GM18499 (cell line): ENCODE results near the gene ASAP3.

ENCODE experiments used
- ATAC-seq: cut with Tn5 transposase; IDR thresholded peaks from one replicate; pipeline ENCODE4 v1.9.1; 2021; ENCODE audit warnings: moderate number of reproducible peaks; ENCODE audit not compliant: insufficient read depth, unreplicated experiment

The ASAP3 gene

DNA sequence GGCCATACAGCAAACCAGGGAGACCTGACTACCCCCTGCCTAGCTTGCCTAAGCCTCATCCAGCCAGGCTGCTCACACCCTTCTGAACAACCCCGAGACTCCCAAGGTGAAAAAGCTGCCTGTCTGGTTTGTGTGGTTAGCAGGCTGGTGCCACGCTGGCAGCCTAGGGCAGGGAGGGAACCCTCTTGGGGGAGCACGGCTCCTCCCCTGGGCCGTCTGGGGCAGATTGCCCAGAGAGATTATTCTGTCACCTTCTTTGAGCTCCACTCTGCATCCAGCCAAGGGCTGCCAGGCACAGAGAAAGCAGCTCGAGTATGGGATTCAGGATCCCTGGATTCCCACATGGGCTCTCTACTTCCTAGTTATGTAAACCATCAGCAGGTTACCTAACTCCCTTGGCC, 32.0 kb downstream of the ASAP3 start:
- ATAC-seq, result no peak

DNA sequence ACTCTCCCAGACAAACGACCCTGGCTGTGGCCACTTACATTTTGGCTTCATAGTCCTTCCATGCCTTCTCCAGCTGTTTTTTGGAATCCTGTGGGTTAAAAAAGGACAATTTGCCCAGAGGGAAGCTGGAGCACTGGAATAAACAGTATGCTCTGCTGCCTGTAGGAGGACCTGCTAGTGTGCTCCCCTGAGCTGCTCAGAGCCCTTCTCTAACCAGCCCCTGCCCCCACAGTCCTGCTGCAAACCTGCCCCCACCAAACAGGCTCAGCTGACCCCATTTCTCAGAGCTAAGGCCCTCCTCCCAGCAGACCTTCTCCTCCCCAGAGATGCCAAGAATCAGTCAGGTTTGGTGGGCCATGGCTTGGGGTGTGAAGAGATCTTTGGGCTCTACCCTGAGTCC, 32.5 kb downstream of the ASAP3 start:
- no peak for ATAC-seq

DNA sequence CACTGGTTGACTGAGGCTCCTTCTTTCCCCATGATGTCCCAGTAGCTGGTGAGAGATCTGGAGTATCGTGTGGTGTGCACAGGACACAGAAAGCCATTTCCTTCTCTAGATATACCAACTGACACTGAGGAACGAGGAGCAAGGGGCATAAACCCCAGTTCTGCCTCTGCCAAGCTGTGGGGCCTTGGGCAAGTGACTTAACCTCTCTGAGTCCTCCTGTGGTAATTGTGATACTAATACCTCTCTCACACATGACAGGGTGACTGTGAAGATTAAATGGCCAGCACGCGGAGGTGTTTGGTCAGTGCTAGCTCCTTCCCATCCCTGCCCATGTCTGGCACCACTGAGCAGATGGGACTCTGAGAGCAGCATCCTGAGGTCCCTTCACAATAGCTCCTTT, 33.1 kb downstream of the ASAP3 start:
- ATAC-seq, result no peak

DNA sequence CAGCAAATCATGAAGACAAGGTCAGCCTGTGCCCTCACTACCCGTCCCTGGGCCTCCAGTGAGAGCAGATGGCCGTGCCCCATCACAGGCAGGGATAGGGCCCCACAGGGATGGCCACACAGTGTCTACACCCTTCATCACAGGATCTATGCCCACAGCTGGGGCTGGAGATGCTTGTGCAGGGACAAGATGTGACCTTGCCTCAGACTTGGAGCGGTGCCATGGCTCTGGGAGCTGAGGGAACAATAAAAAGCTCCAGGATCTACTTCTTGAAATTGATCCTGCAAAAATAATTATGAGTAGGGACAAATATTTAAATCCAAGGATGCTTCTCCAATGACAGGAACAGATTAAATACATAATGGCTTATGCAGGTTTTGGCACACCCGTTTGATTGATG, 34.0 kb downstream of the ASAP3 start:
- ATAC-seq, result no peak

DNA sequence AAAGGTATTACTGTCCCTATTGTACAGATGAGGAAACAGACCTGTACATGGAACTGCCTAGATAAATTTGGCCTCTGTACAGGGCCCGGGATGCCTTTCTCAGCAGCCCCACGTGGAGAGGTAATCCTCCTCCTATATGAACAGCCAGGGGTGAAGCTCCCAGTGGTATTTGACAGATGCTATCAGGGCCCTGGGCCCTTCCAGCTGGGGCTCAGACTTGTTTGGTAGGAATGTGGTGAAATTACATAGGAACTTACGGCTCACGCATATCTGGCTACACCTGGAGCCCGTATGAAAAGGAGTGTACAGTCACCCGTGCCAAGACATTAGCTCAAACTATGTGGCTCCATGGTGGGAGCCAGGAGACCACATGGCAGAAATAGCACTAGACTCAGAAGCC, 34.7 kb downstream of the ASAP3 start:
- no peak for ATAC-seq

DNA sequence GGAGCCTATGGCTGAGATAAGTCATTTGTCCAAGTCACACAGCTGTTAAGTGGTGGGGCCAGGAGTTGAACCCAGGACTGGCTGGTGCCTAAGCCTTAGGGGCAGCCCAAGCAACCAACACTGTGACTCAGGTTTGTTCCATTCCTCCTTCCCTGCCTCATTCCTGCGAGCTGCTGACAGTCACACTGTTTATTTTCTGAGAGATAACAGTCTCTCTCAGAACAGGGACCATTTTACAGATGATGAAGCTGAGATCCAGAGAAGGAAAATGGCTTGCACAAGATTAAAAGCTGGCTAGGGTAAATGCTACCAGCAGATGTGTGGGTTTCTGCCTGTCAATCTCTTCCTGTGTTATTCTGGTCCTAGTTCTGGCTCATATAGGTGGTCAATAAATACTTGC, 35.1 kb downstream of the ASAP3 start:
- no peak for ATAC-seq

DNA sequence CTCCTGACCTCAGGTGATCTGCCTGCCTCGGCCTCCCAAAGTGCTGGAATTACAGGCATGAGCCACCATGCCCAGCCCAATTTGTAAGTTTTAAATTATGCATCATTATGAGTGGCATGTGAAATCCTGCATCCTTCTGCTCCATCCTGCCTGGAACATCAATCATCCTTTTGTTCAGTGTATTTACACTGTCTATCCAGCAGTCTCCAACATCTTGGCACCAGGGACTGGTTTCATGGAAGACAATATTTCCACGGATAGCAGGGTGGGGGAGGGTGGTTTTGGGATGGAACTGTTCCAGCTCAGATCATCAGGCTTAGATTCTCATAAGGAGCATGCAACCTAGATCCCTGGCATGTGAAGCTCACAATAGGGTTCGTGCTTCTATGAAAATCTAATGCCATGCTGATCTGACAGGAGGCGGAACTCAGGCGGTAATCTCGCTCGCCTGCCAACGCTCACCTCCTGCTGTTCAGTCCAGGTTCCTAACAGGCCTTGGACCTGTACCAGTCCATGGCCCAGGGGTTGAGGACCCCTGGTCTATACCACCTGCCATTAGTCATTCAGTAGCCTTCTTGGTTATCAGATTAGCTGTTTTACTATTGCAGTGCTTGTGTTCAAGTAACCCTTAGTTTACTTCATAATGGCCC, 37.2 kb downstream of the ASAP3 start:
- no peak for ATAC-seq

DNA sequence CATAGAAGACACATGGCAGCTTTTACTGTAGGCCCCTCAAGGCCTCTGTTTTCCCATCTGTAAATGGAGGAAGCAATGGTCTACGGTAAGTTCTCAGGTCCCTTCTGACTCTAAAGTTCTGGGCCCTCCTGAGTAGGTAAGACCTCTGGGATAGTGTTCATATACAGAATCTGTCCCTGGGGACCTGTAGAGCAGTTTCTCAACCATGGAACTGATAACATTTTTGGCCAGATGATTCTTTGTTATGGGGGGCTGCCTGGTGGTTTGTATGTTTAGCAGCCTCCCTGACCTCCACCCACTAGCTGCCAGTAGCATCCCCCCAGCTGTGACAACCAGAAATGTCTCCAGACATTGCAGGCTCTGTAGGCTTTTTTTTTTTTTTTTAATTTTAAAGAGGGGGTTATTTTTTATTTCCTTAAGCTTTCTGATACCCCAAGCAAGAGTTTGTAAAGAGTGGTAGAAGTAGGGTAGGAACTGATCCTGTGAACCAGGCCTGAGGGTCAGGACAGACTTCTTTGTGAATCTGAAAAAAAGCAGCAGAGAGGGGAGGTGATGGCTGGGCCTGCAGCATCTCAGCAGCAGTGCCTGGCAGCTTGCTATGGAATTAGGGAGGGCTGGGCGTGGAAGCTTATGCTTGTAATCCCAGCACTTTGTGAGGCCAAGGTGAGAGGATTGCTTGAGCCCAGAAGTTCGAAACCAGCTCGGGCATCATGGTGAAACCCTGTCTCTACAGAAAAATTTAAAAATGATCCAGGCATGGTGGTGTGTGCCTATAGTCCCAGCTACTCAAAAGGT, 39.2 kb downstream of the ASAP3 start:
- ATAC-seq, result no peak

DNA sequence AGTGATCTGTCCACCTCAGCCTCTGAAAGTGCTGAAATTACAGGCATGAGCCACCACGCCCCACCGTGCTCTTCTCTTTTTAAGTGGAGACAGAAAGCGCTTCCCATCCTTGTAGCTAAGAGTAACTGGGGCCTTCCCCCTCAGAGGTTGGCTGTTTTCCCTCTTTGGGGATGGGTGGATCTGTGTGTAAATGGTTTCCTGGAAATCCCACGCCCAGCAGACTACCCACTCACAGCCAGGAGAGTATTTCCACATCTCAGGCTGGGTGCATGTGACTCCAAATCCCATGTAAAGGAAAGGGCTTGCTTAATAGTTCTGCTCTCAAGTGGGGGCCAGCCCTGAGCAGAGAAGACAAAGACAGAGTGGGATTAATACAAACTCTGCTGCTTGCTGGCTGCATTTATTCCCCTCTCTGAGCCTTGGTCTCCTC, 39.9 kb downstream of the ASAP3 start:
- ATAC-seq, result no peak

DNA sequence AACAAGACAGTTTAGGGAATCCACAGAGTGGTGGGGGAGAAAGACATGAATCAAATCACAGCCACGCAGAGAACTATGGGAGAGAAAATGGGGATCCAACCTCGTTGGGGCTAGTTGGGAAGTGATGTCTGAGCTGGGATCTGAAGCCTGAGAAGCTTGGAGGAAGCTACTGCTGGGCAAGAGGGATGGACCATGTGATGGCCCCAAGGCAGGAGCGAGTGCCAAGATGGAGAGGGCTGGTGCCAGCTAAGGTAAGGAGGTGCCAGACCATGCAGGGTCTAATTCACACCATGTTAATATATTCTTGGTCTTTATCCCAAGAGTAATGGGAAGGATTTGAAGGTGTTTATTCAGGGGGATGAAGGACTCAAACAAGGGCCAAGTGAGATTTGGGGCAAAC, 41.2 kb downstream of the ASAP3 start:
- no peak for ATAC-seq

DNA sequence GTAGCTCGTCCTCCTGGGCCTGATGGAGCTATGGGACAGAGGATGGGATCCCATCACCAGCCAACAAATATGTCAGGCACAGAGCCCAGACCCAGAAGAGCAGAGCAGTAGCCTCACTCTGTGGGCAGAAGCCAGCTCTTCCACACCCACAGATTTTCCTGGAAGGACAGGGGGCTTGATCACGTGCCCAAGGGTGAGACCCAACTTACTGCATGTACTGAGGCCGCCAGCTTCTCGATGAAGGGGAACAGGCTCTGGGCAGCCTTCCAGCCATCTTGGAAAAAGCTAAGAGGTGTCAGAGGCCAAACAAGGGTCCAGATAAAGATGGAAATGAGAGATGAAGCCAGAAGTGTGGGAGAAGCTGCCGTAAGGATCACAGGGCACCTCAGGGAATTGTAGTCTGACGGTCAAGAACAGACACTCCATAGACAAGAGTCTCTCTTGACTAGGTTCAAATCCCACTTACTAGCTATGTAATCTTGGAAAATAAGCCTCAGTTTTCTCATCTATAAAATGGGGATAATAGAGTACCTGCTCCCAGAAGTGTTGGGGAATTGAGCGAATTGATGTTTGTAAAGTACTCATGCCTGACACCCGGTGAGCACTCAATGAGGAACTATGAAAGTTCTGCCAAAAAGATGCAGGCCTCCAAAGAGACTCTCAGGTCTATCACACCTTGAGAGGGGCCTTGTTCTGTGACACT, 42.4 kb downstream of the ASAP3 start:
- ATAC-seq, result no peak

DNA sequence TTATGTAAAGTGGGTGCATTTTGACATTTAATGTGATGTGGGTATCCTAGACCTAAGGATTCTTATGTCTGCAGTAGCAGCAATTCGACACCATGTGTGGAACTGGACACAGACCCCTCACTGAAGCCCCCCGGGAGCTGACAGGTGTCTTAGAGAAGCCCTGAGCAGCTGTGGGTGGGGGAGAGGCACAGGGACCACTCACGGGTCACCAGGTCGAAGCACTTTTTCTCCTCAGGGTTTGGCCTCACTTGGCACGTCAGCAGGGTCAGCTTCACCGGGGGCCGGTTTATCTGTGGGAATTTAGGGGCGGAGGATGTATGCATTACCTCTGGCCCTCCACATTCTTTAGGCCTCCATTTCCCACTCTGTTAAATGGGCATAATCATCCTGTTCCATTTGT, 45.4 kb downstream of the ASAP3 start:
- ATAC-seq, result no peak

DNA sequence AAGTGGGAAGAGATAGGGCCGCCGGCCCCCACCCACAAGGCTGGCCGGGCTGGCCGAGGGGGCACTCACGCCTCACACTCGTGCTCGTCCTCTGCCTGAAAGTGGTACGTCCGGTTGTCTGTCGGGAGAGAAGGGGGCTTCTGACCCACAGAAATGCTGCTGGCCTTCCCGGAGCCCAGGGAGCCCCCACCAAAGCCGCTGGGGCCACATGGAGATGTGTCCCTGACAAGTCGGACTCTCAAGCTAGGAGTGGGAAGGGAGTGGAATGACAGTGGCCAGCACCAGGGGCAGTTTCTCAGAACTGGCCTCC, 46.7 kb downstream of the ASAP3 start:
- ATAC-seq, result no peak

DNA sequence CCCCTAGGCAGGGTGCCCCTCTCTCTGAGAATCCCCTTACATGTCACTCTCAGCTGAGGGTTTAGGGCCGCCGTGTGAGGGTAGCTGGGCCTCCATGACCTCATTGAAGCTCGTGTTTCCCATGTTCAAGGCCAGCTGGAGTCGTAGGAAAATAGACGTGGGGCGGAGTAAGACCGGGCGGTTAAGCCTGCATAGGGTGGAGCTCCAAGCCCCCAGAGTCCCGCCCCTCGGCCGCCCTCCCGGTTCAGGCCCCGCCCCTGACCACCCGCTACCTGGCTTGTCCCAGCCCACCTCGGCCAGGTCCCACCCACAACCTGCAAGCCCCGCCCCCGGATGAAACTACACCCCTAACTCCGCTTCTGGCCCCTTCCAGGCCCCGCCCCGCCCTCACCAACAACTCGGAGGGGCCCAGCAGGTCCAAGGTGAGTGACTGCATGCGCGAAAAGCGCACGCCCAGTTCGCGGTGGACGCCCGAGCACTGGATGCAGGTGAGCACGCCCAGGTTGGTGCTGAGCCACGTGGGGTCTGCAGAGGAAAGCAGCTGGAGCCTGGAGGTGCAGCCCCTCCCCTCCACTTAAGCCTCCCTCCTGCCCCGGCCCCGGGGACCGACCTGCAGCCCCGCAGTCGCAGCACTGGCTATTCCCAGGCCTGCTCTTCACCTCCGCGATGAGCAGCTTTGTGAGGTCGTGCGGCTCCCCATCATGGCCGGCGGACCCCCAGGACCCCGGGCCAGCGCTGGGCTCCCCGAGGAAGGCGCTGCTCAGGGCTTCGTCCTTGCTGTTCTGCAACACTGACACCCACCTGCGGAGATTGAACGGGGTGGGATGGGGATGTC, 47.2 kb downstream of the ASAP3 start:
- ATAC-seq, result no peak

DNA sequence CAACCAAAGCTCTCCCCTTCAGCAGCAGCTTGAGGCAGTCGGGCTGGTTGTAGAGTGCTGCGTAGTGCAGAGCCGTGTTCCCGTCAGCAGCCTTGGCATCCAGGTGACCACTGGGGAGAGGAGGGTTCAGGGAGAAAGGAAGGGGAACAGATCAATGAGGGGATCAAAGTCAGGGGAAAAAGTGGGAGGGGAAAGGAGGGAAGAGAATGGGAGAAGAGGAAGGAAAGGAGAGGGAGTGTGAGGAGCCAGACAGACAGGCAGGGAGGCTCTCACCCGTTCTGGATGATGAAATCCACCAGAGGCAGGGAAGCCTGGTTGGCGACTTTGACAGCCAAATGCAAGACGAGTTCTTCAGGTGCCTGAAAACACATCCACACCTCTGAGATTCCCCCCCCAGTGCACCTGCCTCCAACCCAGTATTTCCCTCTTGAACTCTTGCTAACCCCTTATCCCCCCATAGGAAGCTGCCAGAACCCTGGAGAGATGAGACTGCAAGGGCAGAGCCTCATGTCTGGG, 49.7 kb downstream of the ASAP3 start:
- no peak for ATAC-seq

DNA sequence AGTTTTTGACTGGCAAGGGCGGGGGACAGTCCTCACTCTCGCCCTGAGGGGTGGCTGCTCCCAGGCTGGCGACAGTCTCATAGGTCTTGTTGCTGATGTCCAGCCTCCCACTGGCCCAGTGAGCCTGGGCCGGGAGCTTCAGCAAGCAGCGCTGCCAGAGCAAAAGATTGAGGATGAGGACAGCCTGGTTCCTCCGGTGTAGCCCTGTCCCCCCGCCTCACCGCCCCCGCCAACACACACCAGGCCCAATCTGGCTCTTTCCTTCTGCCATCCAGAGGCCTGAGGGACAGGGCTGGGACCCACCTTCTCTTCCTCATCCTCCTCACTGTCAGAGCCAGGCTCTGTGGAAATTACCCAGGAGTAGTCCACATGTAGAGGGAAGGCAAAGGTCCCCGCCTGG, 50.9 kb downstream of the ASAP3 start:
- no peak for ATAC-seq

DNA sequence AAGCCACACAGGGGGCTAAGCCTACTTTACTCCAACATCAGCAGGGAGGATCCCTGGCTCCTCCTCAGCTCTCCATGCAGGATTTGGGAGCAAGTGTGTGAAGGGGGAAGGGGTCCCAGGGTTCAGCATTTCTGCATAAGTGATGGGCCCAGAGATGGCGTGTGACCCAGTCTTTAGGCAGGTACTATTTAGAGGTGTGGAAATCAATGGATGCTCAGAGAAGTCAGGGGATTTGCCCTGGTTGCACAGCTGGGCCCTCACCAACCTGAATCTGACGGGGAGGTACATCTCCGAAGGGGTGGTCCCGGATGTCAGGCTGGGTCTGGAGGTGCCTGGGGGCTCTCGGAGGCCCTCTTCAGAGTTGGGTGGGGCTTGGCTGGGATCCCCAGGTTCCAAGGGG, 52.5 kb downstream of the ASAP3 start:
- ATAC-seq, result no peak

DNA sequence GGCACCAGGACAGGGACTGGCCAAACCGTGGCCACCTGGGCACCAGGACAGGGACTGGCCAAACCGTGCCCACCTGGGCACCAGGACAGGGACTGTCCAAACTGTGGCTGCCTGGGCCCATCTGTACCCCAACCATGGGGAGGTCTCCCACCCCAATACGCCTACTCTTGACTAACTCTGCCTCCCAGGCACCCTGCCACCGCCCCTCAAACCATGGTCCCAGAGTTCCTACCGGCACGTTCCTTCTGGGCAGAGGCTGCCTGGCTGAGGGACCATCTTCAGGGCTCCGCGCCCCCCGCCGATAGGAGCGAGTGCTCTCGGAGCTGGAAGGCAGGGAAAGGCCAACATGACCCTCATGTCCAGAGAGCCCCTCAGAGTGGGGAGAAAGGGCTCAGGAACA, 53.2 kb downstream of the ASAP3 start:
- ATAC-seq, result no peak

DNA sequence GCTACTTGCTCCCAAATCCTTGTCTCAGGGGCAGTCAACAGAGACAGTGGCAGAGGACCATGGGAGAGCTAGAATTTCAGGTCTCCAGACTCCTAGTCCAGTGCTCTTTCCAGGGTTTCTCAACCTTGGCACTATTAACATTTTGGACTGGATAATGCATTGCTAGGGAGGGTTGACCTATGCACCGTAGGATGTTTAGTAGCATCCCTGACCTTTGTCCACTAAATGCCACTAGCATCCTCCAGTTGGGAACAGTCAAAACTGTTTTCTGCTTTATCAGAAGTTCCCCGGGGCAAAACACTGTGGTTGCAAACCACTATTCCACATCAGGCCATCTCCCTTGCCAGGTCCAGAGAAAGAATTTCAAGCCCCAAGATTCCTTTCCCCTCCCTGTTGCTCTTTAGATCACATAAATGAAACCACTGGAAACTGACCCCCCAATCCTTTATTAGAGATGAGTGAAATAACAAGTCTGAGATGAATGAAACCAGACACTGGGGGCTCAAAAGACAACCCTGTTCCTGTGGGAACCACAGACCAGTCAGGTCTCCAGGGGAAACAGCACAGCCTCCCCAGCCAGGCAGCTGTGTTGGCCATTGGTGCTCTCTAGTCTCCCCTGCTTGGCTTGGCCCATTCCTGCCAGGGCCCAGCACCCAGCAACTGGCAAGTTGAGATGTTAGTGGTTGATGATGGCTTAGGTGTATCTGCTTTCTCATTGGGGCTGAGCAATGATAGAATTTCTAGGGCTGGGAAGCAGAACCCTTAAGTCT, 55.7 kb downstream of the ASAP3 start:
- ATAC-seq, result no peak

DNA sequence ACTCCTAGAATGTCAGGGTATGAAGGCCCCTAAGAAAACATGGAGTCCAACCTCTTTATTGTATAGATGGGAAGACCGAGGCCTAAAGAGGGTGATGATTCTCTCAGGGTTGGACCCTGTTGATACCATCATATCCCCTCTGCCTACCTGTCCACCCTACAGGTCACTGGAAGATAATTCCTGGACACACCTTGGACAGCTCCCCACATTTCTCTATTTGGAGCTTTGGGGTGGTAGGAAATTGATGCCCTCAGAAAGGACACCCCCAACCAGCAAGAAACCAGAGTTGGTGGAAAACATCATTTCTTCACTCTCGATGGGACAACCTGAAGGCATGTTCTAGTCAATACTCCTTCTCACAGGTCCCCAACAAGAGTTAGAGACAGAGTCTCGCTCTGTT, 56.4 kb downstream of the ASAP3 start:
- no peak for ATAC-seq
